SHP77 treated with DMSO at 0.1 percent for 48 hours (cell line): ENCODE results near the gene TREX2.

Experiments used
- DNase-seq: peaks from one replicate; lab custom pipeline; 2025; lab: John Stamatoyannopoulos, UW

The TREX2 gene

GRCh38 chrX:153475751-153476281 lies 30.0 kb upstream of the TREX2 start:
- DNase-seq: no peak

GRCh38 chrX:153475271-153475670 lies 29.4 kb upstream of the TREX2 start:
- no peak for DNase-seq

- DNase-seq: no peak
Measured at GRCh38 chrX:153474718-153475117, 28.9 kb upstream of the TREX2 start.

- DNase-seq: no peak
Measured at GRCh38 chrX:153474266-153474665, 28.4 kb upstream of the TREX2 start.

- no peak for DNase-seq
Measured at GRCh38 chrX:153473126-153473525, 27.3 kb upstream of the TREX2 start.

- DNase-seq: no peak
Measured at GRCh38 chrX:153471663-153472280, 25.9 kb upstream of the TREX2 start.

GRCh38 chrX:153470411-153471363 lies 24.8 kb upstream of the TREX2 start, which contains the start of gene HAUS7:
Gene HAUS7 (minus strand): TSS chrX:153470576. CDS start chrX:153470557, 19 bp downstream.
- DNase-seq: peak; percentile 7

- DNase-seq: no peak
Measured at GRCh38 chrX:153469811-153470410, 24.1 kb upstream of the TREX2 start.

GRCh38 chrX:153468008-153468580 lies 22.2 kb upstream of the TREX2 start:
- DNase-seq: no peak

- DNase-seq: no peak
Measured at GRCh38 chrX:153465691-153466380, 20.0 kb upstream of the TREX2 start.

GRCh38 chrX:153464116-153464515 lies 18.3 kb upstream of the TREX2 start:
- no peak for DNase-seq

- DNase-seq: no peak
Measured at GRCh38 chrX:153463556-153463955, 17.7 kb upstream of the TREX2 start.

GRCh38 chrX:153463031-153463430 lies 17.2 kb upstream of the TREX2 start:
- DNase-seq: no peak

GRCh38 chrX:153462291-153462690 lies 16.4 kb upstream of the TREX2 start:
- DNase-seq: no peak

GRCh38 chrX:153460826-153461225 lies 15.0 kb upstream of the TREX2 start:
- no peak for DNase-seq

- no peak for DNase-seq
Measured at GRCh38 chrX:153459986-153460385, 14.1 kb upstream of the TREX2 start.

GRCh38 chrX:153458476-153458875 lies 12.6 kb upstream of the TREX2 start:
- no peak for DNase-seq

GRCh38 chrX:153457827-153458466 lies 12.1 kb upstream of the TREX2 start:
- no peak for DNase-seq

GRCh38 chrX:153457136-153457825 lies 11.4 kb upstream of the TREX2 start:
- no peak for DNase-seq

GRCh38 chrX:153456704-153457103 lies 10.8 kb upstream of the TREX2 start:
- DNase-seq: no peak
